Measurements from ENCODE around the gene HOXA11. TPM values are rescaled to one million over a fixed set of nuclear protein-coding genes. Genes with fewer than 3 reads are reported as not detected.

Gene HOXA11
- total RNA-seq, 1 donor from 2014 or later = not detected

- intact Hi-C loops (cut with DNase I) = loop anchor here (5.0 to 10.0 kb wide), 3 partner anchors 726 to 898 kb away; no protein-coding TSS in a partner anchor
- DNase-seq (ENCODE audit: low spot score) = peak; percentile 86
Measured at GRCh38 chr7:27196287-27196767, 11.3 kb upstream of the HOXA11 start.

- no peak for DNase-seq (ENCODE audit: low spot score)
- intact Hi-C loops (cut with DNase I) = loop anchor here (5.0 to 10.0 kb wide), 3 partner anchors 727 to 900 kb away; no protein-coding TSS in a partner anchor
Measured at GRCh38 chr7:27194686-27195379, 9.8 kb upstream of the HOXA11 start.

- intact Hi-C loops (cut with DNase I) = loop anchor here (10.0 kb wide), 1 partner anchor 901 kb away; no protein-coding TSS in a partner anchor
- no peak for DNase-seq (ENCODE audit: low spot score)
Measured at GRCh38 chr7:27194002-27194352, 8.9 kb upstream of the HOXA11 start.

GRCh38 chr7:27193335-27194001 is 8.4 kb upstream of the HOXA11 start:
- intact Hi-C loops (cut with DNase I) = loop anchor here (10.0 kb wide), 1 partner anchor 901 kb away; no protein-coding TSS in a partner anchor
- DNase-seq (ENCODE audit: low spot score) = no peak

- intact Hi-C loops (cut with DNase I) = loop anchor here (10.0 kb wide), 1 partner anchor 902 kb away; no protein-coding TSS in a partner anchor
- peak; percentile 69 for DNase-seq (ENCODE audit: low spot score)
Measured at GRCh38 chr7:27192546-27193334, 7.7 kb upstream of the HOXA11 start.

- intact Hi-C loops (cut with DNase I) = loop anchor here (10.0 kb wide), 1 partner anchor 903 kb away; no protein-coding TSS in a partner anchor
Measured at GRCh38 chr7:27191833-27192545, 7.0 kb upstream of the HOXA11 start.

GRCh38 chr7:27191161-27191731 is 6.2 kb upstream of the HOXA11 start:
- DNase-seq (ENCODE audit: low spot score) = peak; percentile 33
- intact Hi-C loops (cut with DNase I) = loop anchor here (10.0 kb wide), 1 partner anchor 904 kb away; no protein-coding TSS in a partner anchor

More at GRCh38 chr7:27191833-27192545, 7.0 kb upstream of the HOXA11 start:
- peak; percentile 72 for DNase-seq (ENCODE audit: low spot score)

GRCh38 chr7:27189997-27190748 is 5.1 kb upstream of the HOXA11 start:
- DNase-seq (ENCODE audit: low spot score) = peak; percentile 50
- intact Hi-C loops (cut with DNase I) = loop anchor here (10.0 kb wide), 1 partner anchor 905 kb away; no protein-coding TSS in a partner anchor

- intact Hi-C loops (cut with DNase I) = no loop called here
Measured at GRCh38 chr7:27189295-27189996, 4.4 kb upstream of the HOXA11 start.

GRCh38 chr7:27188386-27189294 is 3.6 kb upstream of the HOXA11 start:
- intact Hi-C loops (cut with DNase I) = no loop called here
- DNase-seq (ENCODE audit: low spot score) = peak; percentile 76

More at GRCh38 chr7:27189295-27189996, 4.4 kb upstream of the HOXA11 start:
- peak; percentile 43 for DNase-seq (ENCODE audit: low spot score)

GRCh38 chr7:27187475-27188385 is 2.7 kb upstream of the HOXA11 start:
- intact Hi-C loops (cut with DNase I) = no loop called here
- DNase-seq (ENCODE audit: low spot score) = peak; percentile 74

- intact Hi-C loops (cut with DNase I) = no loop called here
Measured at GRCh38 chr7:27186668-27187474, 1.8 kb upstream of the HOXA11 start.

GRCh38 chr7:27185854-27186667 is 1.0 kb upstream of the HOXA11 start:
- intact Hi-C loops (cut with DNase I) = no loop called here

More at GRCh38 chr7:27186668-27187474, 1.8 kb upstream of the HOXA11 start:
- DNase-seq (ENCODE audit: low spot score) = no peak

More at GRCh38 chr7:27185854-27186667, 1.0 kb upstream of the HOXA11 start:
- peak; percentile 67 for DNase-seq (ENCODE audit: low spot score)
